Measurements from ENCODE around the gene FAT2.
"Not testable (repeated sequence)": the region's sequence is repeated elsewhere in the genome, so short reads cannot be mapped to it uniquely, and the experiment has no call there.

Gene FAT2

DNA sequence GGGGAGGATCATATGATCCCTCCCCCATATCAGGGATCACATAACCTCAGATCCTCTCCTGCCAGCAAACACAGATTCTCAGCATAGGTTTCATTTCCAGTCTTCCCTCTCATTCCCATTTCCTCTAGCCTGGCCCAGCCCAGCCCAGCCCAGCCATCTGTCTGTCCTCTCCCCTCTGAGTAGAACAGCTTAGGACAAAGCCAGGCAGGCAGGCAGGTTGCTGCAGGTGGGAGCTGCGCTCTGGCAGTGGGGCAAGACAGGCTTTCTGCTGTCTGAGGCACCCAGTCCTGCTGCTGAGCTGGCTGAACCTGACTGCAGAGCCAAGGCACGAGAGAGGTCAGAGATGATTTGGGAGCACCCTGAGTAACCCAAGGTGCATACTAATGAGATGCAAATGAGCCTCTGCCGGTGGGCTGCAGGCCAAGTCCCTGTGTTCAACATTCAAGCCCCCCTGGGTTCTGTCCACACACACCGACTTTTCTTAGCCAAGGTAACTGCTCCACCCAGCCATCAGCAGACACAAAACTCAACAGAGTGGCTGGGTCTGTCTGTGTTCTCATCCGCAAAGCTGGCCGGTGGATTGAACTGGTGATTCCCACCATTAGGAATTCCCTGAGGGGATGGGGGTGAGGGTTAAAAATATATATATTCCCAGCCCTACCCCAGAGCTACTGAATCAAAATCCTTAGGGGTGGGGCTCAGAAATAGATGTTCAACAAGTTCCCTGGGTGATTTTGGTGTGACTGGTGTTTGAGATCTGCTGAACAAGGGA lies 9.1 kb downstream of the FAT2 start:
- FAIRE-seq: no peak
- DNase-seq (ENCODE audit: insufficient read length, low spot score): no peak

DNA sequence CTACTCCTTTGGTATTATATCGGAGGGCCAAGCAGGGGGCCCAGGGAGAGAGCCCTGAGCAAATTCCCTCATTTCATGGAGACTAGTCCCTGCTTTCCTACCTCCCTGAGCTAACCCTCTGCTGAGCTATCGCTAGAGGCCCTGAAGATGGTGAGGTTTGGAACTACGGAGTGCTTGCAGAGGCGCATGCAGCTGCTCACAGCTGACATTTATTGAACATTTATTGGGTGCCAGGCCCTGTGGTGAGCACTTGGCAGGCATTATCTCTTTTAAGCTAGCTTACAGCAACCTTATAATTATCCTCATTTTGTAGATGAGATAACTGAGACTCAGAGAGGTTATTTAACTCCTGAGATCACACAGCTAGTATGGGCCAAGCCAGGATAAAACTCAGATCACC lies 9.8 kb downstream of the FAT2 start:
- FAIRE-seq (no peak), DNase-seq (ENCODE audit: insufficient read length, low spot score) (no peak)

DNA sequence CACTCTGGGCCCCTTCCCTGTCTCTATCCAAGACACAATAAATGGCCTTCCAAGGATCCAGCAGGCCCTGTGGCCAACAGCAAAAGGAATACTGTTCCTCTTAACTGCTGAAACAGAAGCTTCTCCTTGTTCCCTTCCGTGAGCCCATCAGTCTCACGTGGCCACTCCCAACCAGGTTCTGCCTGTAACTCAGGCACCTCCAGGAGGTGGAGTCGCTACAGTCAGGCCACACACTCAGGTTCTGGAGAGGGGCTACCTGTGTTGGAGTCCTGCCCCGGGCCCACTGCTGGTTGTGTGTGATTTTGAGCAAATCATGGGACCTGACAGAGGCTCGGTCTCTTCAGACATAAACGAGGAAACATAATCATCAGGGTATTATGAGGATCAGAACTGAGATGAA lies 10.3 kb downstream of the FAT2 start:
- no peak for FAIRE-seq

DNA sequence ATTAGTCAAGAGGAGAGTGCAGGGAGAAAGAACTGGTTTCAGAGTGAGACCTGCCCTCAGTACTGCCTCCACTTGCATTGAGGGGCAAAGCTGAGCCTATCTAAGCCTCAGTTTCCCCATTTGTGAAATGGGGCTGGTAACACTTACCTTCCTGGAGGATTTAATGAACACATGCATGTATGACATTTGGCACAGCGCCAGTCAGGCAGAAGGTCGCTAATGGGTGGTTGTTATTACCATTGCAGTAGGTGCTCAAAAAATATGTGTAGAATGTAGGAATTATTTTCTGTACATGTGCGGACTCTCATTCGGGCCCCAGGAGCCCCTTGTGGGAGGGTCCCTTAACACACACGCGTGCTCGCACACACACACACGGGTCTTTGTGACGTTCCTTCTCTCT lies 10.9 kb downstream of the FAT2 start:
- DNase-seq (ENCODE audit: insufficient read length, low spot score): no peak
- FAIRE-seq: no peak

More for the DNA sequence above, 10.3 kb downstream of the FAT2 start:
- DNase-seq (ENCODE audit: insufficient read length, low spot score): no peak

DNA sequence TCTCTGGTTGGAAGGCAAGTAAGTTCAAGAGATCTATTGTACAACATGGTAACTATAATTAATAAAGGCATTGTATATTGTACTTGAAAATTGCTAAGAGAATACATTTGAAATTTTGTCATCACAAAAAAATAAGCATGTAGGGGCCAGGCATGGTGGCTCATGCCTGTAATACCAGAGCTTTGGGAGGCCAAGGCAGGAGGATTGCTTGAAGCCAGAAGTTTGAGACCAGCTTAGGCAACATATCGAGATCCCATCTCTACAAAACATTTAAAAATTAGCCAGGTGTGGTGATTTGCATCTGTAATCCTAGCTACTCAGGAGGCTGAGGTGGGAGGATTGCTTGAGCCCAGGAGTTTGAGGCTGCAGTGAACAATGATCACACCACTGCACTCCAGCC lies 12.0 kb downstream of the FAT2 start:
- not testable (repeated sequence) for FAIRE-seq; DNase-seq (ENCODE audit: insufficient read length, low spot score)

DNA sequence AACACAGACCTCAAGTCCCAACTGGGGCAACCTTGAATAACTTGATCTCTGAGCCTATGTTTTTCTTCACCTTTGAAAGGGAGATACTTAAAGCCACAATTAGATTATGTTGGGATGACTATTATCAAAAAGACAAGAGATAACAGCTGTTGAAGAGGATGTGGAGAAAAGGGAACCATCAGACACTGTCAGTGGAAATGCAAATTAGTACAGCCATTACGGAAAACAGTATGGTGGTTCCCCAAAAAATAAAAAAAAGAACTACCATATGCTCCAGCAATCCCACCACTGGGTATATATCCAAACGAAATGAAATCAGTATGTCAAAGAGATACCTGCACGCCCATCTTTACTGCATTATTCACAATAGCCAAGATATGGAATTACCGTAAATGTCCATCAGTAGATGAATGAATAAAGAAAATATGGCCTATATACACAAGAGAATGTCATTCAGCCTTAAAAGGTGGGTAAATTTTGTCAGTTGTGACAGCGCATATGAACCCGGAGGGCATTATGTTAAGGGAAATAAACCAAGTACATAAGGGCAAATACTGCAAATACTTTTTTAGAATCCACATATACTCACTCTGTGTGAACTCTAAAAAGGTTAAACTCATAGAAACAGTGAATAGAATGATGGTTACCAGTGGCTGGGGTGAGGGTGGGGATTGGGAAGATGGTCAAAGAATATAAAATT lies 12.7 kb downstream of the FAT2 start:
- DNase-seq (ENCODE audit: insufficient read length, low spot score) (no peak), FAIRE-seq (no peak)

DNA sequence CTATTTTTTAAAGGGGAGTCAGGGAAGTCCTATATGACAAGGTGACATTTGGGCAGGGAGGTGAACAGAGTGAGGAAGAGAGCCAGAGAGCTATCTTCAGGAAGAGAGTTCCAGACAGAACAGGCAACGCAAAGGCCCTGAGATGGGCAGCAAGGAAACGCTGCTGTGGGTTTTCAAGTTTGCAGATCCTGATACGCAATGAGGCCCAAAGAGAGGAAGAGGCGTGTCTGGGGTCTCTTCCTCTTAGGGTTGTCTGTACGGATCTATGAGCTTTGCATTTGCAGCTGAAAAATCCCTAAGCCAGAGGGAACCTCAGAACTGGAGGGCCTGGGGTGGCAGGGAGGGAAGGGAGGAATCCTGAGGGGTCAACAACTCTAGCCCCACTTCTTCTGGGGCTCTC lies 13.6 kb downstream of the FAT2 start:
- no peak for DNase-seq (ENCODE audit: insufficient read length, low spot score)
- no peak for FAIRE-seq

DNA sequence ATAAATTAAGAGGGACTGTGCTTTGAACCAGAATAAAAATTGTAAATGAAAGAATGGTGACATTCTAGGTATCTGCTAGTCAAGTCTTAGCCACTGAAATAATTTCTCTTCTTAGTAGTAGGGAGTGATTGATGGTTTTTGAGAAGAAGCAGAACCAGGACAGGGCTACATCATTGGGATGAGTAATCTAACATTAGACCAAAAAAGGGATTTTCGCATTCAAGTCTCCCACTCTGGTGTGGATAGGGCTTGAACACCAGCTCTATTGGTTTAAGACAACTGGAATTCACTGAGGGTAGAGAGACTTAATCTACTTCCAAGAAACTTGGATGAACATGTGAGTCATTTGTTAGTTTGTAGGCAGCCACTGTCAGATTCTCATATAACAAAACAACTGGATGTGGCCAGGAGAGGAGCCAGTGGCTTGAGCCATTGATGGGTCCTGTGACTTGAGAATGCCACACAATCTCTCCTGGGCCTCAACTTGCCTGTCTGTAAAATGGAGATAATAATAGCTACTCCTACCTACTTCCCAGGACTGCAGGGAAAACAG lies 16.6 kb downstream of the FAT2 start:
- no peak for FAIRE-seq
- DNase-seq (ENCODE audit: insufficient read length, low spot score): no peak

DNA sequence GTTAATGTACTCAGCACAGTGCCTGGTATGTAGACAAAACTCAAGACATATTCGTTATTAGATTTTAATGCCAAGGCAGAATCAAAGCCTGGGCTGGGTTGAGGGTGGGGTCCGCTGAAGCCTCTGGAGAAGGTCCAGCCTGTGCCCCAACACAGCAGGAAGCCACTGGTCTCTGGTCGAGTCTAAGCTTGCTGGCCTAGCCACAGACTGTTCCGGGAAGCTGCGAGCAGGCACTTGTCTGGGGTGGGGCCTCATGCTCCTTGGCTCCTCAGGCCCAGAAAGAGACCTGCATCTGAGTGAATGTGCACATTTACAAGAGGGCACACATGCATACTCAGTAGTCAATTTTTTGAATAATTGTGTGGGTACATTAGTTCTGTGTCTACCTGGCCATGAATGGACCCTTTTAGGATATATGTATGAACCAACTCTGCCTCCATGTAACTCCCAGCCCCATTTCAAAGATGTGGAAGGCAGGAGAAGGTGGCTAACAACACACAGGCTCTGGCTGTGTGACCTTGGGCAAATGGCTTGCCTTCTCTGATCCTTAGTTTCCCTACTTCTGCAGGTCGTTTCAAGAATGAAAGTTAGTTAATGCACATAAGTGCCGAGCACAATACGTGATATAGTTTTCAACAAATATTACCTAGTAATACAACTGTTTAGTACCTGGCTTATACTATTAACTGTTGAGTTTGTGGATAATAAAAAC lies 18.3 kb downstream of the FAT2 start:
- DNase-seq (ENCODE audit: insufficient read length, low spot score) (no peak), FAIRE-seq (no peak)

DNA sequence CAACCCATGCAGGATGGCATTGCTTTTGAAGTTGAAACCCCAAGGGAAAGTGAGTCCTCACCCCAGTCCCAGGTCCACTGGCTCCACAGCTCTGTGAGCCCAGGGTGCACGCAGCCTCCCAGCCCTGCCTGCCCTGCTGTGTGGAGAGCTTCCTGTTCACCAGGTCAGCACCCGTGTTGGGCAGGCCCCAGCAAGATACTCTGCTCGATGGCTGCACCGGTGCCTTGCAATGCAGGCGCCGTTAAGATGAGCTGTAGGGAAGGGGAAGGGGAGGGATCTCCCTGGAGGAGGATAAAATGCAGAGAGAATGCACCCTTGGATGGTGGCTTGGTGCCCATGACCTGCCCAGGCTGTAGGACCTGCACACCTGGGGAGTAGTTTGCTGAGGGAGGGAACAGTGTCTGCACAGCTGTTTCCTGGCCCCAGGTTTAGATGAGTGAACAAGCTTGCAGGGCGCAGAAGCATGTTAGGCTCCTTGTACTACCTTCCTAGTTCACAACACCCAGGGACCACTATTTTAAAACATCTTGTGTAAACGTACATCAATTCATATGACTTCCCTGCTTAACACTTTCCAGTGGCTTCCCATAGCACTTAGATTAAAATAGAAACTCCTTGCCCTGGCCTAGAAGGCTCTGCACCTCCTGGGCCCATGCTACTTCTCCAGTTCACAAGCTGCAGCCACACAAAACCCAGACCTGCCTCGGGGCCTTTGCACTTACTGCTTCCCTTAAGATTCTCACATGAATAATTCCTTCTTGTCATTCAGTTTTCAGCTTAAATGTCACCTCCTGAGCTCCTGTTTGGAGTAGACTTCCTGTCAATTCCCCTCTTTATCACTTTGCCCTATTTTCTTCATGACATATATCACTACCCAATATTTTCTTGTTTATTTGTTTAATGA lies 19.6 kb downstream of the FAT2 start:
- DNase-seq (ENCODE audit: insufficient read length, low spot score) (no peak), FAIRE-seq (no peak)

DNA sequence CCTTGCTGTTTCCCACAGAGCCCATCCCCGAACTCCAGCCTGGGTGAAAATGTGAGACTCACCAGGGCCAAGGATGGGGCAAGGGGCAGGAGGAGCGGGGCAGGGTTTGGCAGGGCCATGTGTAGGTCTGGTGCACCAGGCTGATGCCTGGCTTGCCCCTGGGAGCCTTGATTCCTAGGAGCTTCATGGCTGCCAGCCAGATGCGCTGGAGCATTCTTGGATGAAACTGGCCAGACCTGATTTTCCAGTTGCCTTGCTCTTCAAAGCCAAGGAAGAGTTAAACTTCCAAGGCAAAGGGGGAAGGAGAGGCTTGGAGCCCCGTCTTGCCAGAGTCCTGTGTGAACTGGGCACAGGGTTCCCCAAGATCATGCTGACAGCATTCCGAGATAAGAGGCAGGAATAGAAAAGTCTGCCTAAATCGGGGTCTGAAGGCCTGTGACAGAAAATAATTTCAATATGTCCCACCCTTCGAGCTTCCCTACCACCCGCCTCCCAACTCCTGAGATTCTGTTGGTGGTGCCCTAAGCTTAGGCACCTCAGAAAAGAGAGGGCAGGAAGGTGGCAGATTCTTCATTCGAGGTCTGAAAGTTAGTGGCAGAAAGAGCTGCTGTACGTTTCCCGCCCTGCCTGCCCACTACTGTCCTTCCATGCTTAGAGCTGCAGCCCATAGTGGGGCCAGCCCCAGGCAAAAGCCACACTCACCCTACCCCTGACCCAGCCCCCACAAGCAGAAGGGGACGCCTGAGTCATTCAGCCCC lies 20.4 kb downstream of the FAT2 start:
- no peak for FAIRE-seq
- DNase-seq (ENCODE audit: insufficient read length, low spot score): no peak

DNA sequence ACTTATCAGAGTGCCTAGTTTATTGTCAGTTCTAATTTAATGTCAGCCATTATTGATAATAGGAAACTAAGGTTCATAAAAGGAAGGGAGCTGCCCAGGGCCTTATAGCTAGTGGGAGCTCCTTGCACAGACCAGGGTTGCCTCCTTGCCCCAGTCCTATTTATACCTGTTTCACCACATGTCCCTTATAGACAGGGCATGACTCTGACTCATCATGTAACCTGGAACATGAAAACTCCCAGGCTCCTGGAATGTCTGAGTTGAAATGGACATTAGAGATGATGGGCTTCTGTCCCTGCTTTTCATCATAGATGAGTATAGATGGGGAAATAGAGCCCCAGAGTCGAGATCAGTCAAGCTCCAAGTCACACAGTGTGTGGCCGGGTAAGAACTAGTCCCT lies 21.1 kb downstream of the FAT2 start:
- FAIRE-seq (no peak), DNase-seq (ENCODE audit: insufficient read length, low spot score) (no peak)

DNA sequence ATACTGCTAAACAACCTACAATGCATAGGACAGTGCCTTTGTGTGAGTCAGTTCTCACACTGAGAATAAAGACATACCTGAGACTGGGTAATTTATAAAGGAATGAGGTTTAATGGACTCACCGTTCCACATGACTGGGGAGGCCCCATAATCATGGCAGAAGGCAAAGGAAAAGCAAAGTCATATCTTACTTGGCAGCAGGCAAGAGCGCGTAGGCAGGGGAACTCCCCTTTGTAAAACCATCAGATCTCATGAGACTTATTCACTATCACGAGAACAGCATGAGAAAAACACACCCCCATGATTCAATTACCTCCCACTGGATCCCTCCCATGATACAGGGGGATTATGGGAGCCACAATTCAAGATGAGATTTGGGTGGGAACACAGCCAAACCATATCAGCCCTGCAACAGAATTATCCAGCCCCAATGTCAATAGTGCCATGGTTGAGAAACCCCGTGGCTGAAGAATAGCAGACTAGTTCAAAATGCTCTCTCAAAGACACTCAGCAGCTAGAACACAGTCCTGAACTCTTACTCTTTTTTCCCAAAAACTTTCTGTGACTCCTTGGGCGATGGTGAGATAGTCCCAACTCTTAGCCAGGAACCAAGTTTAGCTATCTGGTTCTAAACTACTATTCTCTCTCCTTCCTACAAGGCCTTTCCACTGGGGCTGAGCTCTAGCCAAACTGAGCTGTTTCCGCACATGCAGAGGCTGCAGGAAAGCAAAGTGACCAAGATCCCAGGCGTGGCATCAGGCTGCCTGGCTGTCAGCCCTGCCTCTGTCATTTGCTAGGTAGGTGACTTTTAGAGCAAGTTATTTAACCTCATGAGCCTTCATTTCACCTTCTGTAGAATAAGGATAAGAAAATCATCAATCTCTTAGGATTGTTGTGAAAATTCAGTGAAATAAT lies 21.7 kb downstream of the FAT2 start:
- no peak for DNase-seq (ENCODE audit: insufficient read length, low spot score)
- no peak for FAIRE-seq

DNA sequence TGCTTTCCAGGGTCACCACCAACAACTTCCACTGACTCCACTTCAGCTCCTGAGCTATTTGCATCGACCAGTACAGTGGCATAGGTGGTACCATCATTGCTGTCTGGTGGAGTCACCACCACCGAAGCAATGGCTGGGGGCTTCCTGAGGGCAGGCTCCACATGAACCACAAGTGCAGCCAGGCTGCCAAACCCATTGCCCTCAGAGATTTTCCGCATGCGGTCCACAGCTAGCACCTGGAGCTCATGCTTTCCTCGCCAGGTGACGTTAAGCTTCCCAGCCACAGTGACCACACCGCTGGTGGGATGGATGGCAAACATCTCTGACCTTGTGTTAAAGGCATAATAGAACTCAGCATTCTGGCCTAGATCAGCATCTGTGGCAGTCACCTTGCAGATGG lies 23.1 kb downstream of the FAT2 start:
- DNase-seq (ENCODE audit: insufficient read length, low spot score) (no peak), FAIRE-seq (no peak)

DNA sequence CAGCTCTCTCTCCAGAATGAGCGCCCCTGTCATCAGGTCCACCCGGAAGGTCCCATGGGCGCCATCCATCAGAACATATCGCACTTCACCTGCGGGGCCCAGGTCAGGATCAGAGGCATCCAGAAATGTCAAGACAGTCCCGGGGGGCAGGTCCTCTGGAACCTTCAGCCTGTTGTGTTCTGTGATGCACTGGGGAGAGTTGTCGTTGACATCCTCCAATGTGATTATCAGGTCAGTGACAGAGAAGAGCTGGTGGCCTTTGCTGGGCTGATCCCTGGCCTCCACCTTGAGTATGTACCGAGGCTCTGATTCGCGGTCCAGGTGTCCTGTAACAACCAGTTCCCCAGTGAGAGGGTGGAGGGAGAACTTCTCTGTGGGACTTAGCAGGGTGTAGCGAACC lies 25.2 kb downstream of the FAT2 start:
- FAIRE-seq: no peak
- no peak for DNase-seq (ENCODE audit: insufficient read length, low spot score)

DNA sequence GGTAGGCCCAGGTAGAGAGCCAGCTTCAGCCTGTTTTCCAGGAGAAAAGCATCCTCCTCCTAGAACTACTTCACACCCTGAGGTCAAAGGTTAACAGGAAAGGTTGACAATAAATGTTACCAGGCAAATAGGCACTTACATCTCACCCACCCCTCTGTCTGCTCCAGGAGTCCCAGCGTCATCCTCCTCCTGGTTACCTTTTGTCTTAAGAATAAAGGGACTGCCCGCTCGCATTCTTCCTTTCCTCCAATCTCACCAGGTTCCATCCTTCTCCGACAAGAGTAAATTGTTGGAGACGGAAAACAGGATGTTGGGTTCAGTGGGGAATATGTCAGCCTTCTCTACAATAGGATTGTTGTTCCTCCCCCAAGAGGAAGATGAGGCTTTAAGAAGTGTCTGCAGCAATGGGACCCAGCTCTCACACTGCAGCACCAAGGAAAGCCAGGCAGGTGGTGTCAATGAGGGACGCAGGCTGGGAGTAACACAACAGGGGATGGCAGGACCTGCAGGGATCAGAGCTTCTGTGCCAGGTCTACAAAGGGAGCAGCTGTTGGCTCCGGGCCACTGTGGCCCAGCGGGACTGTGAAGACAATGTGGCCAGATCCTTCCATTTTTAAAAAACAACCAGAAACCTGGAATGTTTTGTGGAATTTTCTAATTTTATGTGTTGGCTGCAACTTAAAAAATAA lies 29.0 kb downstream of the FAT2 start:
- FAIRE-seq: no peak
- no peak for DNase-seq (ENCODE audit: insufficient read length, low spot score)

DNA sequence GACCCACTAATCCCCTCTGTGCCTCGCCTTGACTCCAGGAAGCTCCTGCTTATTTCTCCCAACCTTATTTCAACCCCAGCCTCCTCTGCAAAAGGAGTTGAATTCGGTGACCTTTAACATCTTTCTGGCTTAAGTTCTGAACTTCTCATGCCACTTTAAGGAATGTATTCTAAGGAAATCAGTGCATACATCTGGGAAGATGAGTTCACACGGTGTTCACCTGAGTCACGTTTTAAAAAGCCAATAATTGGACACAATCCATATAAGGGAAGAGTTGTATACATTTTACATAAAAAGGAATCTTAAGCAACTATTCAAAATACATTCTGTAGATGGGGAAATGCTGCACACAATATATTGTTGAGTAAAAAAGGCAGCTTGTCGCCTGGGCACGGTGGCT lies 33.2 kb downstream of the FAT2 start:
- DNase-seq (ENCODE audit: insufficient read length, low spot score): no peak
- no peak for FAIRE-seq

DNA sequence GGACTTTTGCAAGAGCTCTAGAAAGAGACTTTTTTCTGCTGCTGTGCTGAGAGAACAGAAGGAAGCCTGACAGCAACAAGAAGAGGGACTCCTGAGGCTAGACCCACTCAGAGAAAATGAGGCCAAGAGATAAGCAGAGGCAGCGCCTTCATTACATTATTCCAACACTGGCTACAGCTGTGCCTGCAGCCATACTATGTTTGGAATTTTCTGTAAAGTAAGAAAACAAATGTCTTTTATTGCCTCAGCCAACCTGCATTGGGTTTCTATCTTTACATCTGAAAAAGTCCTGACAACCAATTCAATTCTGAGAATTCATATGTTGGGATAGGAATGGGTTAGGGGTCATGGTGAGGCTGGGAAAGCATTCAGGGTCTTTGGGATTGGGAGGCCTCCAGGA lies 33.7 kb downstream of the FAT2 start:
- FAIRE-seq: no peak

More for the DNA sequence above, 33.7 kb downstream of the FAT2 start:
- DNase-seq (ENCODE audit: insufficient read length, low spot score): no peak
